HG03354 (cell line): ENCODE results near the gene ANGEL2.
"Not testable (repeated sequence)": the region's sequence is repeated elsewhere in the genome, so short reads cannot be mapped to it uniquely, and the experiment has no call there.

Experiments
- ATAC-seq: cut with Tn5 transposase; IDR thresholded peaks from one replicate; pipeline ENCODE4 v1.9.1; 2021; ENCODE audit warnings: mild to moderate bottlenecking; ENCODE audit not compliant: unreplicated experiment, poor library complexity, severe bottlenecking

Gene ANGEL2

GRCh38 chr1:213020016-213020415 lies 4.3 kb upstream of the ANGEL2 start:
- ATAC-seq = no peak

- ATAC-seq = no peak
Observed at GRCh38 chr1:213019450-213019849, 3.8 kb upstream of the ANGEL2 start.

- ATAC-seq = no peak
Observed at GRCh38 chr1:213017447-213018273, 2.0 kb upstream of the ANGEL2 start.

GRCh38 chr1:213014642-213015041 lies 1.0 kb downstream of the ANGEL2 start:
- ATAC-seq = no peak

- ATAC-seq = peak; percentile 65
Observed at GRCh38 chr1:213008564-213008963, 7.1 kb downstream of the ANGEL2 start.

- no peak for ATAC-seq
Observed at GRCh38 chr1:213003256-213003655, 12.4 kb downstream of the ANGEL2 start.

- no peak for ATAC-seq
Observed at GRCh38 chr1:212994926-212995325, 20.7 kb downstream of the ANGEL2 start.

- not testable (repeated sequence) for ATAC-seq
Observed at GRCh38 chr1:212993960-212994359, 21.7 kb downstream of the ANGEL2 start.

GRCh38 chr1:212990276-212990675 lies 25.4 kb downstream of the ANGEL2 start:
- ATAC-seq = no peak

GRCh38 chr1:212987702-212988322 lies 27.9 kb downstream of the ANGEL2 start:
- ATAC-seq = no peak

- no peak for ATAC-seq
Observed at GRCh38 chr1:212986551-212986950, 29.1 kb downstream of the ANGEL2 start.

GRCh38 chr1:212984522-212985291 lies 31.0 kb downstream of the ANGEL2 start:
- no peak for ATAC-seq

- no peak for ATAC-seq
Observed at GRCh38 chr1:212983482-212983881, 32.2 kb downstream of the ANGEL2 start.

GRCh38 chr1:212982430-212983152 lies 33.1 kb downstream of the ANGEL2 start:
- ATAC-seq = no peak

- ATAC-seq = peak; percentile 77
Observed at GRCh38 chr1:212981571-212982328, 33.9 kb downstream of the ANGEL2 start.

GRCh38 chr1:212981025-212981495 lies 34.6 kb downstream of the ANGEL2 start:
- no peak for ATAC-seq

GRCh38 chr1:212980123-212980785 lies 35.4 kb downstream of the ANGEL2 start:
- ATAC-seq = no peak

GRCh38 chr1:212979340-212980122 lies 36.1 kb downstream of the ANGEL2 start:
- peak; percentile 56 for ATAC-seq
